ENCODE results near the gene SLC38A11. TPM values are rescaled to one million over a fixed set of nuclear protein-coding genes. Genes with fewer than 3 reads are reported as not detected.

The SLC38A11 gene
- total RNA-seq, 1 experiment from 2014 or later, result not detected

- no peak for DNase-seq (ENCODE audit: low read depth)
Observed at GRCh38 chr2:164846276-164846675, 109.0 kb downstream of the SLC38A11 start.

Small RNAs within 50 kb of the gene (small RNA-seq; reads per million reads assigned to genes)
- gene RNA5SP110, result not detected
- 0.09 reads per million for gene RNA5SP111

Other genes with a start within 250 kb of the SLC38A11 start
- gene COBLL1, start 113.7 kb downstream of the SLC38A11 start, total RNA-seq (2014; rRNA removed; shearing (Covaris generic)), result 5.2 and 8.3 TPM in 2 replicates
- 0.23 and 1.5 TPM in 2 replicates for gene SCN3A, start 248.5 kb upstream of the SLC38A11 start, total RNA-seq (2014; rRNA removed; shearing (Covaris generic))